ENCODE results near the gene CARD16.

- TF ChIP-seq EZH2 (IDR thresholded peaks at IDR 0.05) (no peak), POLR2AphosphoS5 (IDR thresholded peaks at IDR 0.05; ENCODE audit: borderline replicate concordance, low read depth, low read length) (no peak), FOXP2 (optimal IDR thresholded peaks at IDR 0.05; ENCODE audit: control extremely low read depth, extremely low read length, insufficient read depth) (no peak)
Observed at GRCh38 chr11:105045676-105046296, 651 bp upstream of the CARD16 start.

Measured in SK-N-MC (cell line).